C4-2B (cell line): ENCODE results near the gene NPC1.

ENCODE experiments used
- ZFX ChIP-seq: fragments of 450-650 bp; IDR thresholded peaks from 2 replicates; pipeline ENCODE4 v1.6.1; 2017
- TF ChIP-seq, protein P1 (sequence below): fragments of 450-650 bp; conservative IDR thresholded peaks from 2 replicates; pipeline ENCODE4 v1.5.1; 2017; ENCODE audit warnings: mild to moderate bottlenecking

DNA sequence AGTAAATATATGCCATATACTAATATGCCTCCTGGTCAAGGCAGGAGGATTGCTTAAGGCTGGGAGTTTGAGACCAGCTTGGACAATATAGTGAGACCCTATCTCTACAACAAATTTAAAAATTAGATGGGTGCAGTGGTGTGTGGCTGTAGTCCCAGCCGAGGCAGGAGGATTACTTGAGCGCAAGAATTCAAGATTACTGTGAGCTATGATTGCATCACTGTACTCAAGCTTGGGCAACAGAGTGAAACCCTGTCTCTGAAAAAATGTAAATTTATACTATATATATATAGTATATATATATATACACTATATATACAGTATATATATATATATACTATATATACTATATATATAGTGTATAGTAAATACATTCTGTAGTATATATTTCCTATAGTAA lies 30.0 kb upstream of the NPC1 start:
- TF ChIP-seq, protein P1, sequence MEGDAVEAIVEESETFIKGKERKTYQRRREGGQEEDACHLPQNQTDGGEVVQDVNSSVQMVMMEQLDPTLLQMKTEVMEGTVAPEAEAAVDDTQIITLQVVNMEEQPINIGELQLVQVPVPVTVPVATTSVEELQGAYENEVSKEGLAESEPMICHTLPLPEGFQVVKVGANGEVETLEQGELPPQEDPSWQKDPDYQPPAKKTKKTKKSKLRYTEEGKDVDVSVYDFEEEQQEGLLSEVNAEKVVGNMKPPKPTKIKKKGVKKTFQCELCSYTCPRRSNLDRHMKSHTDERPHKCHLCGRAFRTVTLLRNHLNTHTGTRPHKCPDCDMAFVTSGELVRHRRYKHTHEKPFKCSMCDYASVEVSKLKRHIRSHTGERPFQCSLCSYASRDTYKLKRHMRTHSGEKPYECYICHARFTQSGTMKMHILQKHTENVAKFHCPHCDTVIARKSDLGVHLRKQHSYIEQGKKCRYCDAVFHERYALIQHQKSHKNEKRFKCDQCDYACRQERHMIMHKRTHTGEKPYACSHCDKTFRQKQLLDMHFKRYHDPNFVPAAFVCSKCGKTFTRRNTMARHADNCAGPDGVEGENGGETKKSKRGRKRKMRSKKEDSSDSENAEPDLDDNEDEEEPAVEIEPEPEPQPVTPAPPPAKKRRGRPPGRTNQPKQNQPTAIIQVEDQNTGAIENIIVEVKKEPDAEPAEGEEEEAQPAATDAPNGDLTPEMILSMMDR, result no peak
- no peak for TF ChIP-seq ZFX
